ENCODE data around the gene OPHN1.

DNA sequence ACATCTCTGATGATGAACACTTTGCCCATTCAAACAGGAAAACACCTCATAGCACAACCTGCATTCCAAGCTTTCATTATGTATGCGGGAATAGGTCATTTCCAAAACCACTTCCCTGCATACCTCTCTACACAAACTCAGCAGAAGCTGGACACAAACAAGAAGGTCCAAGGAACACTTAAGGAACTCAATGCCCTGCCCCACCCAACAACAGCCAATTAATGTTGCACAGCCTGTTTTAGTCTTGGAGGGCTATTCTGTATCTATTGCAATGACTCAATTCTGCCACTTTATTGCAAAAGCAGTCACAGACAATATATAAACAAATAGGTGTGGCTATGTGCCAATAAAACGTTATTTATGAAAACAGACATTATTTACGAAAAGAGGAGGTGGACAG is 16.7 kb downstream of the OPHN1 start:
- TF ChIP-seq, protein P1, sequence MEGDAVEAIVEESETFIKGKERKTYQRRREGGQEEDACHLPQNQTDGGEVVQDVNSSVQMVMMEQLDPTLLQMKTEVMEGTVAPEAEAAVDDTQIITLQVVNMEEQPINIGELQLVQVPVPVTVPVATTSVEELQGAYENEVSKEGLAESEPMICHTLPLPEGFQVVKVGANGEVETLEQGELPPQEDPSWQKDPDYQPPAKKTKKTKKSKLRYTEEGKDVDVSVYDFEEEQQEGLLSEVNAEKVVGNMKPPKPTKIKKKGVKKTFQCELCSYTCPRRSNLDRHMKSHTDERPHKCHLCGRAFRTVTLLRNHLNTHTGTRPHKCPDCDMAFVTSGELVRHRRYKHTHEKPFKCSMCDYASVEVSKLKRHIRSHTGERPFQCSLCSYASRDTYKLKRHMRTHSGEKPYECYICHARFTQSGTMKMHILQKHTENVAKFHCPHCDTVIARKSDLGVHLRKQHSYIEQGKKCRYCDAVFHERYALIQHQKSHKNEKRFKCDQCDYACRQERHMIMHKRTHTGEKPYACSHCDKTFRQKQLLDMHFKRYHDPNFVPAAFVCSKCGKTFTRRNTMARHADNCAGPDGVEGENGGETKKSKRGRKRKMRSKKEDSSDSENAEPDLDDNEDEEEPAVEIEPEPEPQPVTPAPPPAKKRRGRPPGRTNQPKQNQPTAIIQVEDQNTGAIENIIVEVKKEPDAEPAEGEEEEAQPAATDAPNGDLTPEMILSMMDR (conservative IDR thresholded peaks at IDR 0.05; ENCODE audit: low read depth, low read length), result no peak
- TF ChIP-seq EZH2 (IDR thresholded peaks at IDR 0.05; ENCODE audit: borderline replicate concordance, low read depth, low read length, poor library complexity, severe bottlenecking), result no peak

Data from A673 (cell line).